Endothelial cell of umbilical vein (primary cell): ENCODE data around the gene ZC4H2. TPM values are rescaled to one million over a fixed set of nuclear protein-coding genes. Genes with fewer than 3 reads are reported as not detected.

Experiments used
- BruUV-seq: library from RNA; stranded (reverse); fragments of 400-500 nt; replicated peaks from 2 replicates; lab custom pipeline; 2021; lab: Mats Ljungman, UMichigan
- CTCF ChIA-PET: fragments of 300-600, 350-600 bp; sonication (Branson Sonifier 250); formaldehyde crosslinking; loops from one replicate; lab custom pipeline; 2021; ENCODE audit warnings: antibody characterized with exemption, inconsistent platforms; lab: Charles Lee
- POLR2A ChIA-PET: fragments of 300-600, 350-600 bp; sonication (Branson Sonifier 250); formaldehyde crosslinking; loops from one replicate; lab custom pipeline; 2021; ENCODE audit warnings: antibody characterized with exemption, inconsistent platforms; lab: Charles Lee
- DNase-seq: peaks from one replicate; pipeline ENCODE4 v3.0.0-alpha.2; 2011; ENCODE audit warnings: low read depth, low spot score
- FAIRE-seq: peaks from 2 replicates; lab custom pipeline; 2011; peaks lifted over from hg19 to GRCh38; lab: Jason Lieb, UNC
- H2AFZ ChIP-seq: 2 replicates; pipeline ENCODE4 v1.6.0; 2012; ENCODE audit warnings: low read depth, low read length, control low read depth, inconsistent platforms
- H3K27ac ChIP-seq: 2 replicates; pipeline ENCODE4 v1.5.1; 2011; ENCODE audit warnings: low read depth, mild to moderate bottlenecking, control low read depth, low read length, moderate library complexity; ENCODE audit not compliant: insufficient read depth
- H3K27me3 ChIP-seq, 2 experiments: 2 replicates each; pipeline versions ENCODE4 v1.6.0 to v1.6.1; 2011; ENCODE audit warnings: low read length in 2 of 2, mixed read lengths in 1 of 2; ENCODE audit not compliant: control insufficient read depth in 2 of 2, insufficient read depth in 2 of 2
- H3K36me3 ChIP-seq, 2 experiments: 2 replicates in 1 of 2; 3 replicates in 1 of 2; pipeline ENCODE4 v1.5.1; 2011; ENCODE audit warnings: low read length in 2 of 2, mild to moderate bottlenecking in 1 of 2, moderate library complexity in 1 of 2; ENCODE audit not compliant: control insufficient read depth in 2 of 2, insufficient read depth in 2 of 2; ENCODE audit errors: extremely low read depth in 1 of 2
- H3K4me1 ChIP-seq: 3 replicates; pipeline ENCODE4 v1.5.1; 2011; ENCODE audit warnings: mild to moderate bottlenecking, low read length; ENCODE audit not compliant: control insufficient read depth, insufficient read depth; ENCODE audit errors: extremely low read depth
- H3K4me2 ChIP-seq: 2 replicates; pipeline ENCODE4 v1.6.1; 2011; ENCODE audit warnings: low read length, control low read depth, mixed read lengths; ENCODE audit not compliant: insufficient read depth
- H3K4me3 ChIP-seq, 3 experiments: fragments of 200-600 bp in 1 of 3; sonication (generic), shearing (Covaris generic) in 1 of 3; replicated peaks in 1 of 3; 2 replicates each; pipeline ENCODE4 v1.5.1; 2011 to 2016; ENCODE audit warnings: control low read depth in 3 of 3, low read length in 3 of 3, mild to moderate bottlenecking in 2 of 3, inconsistent platforms in 1 of 3, low read depth in 1 of 3, moderate library complexity in 1 of 3; ENCODE audit not compliant: insufficient read depth in 1 of 3
- H3K79me2 ChIP-seq: 2 replicates; pipeline ENCODE4 v1.6.0; 2012; ENCODE audit warnings: low read length, inconsistent platforms; ENCODE audit not compliant: control insufficient read depth, insufficient read depth
- H3K9ac ChIP-seq: replicated peaks from 2 replicates; pipeline ENCODE3; 2011; ENCODE audit warnings: low read length, control low read depth; ENCODE audit not compliant: insufficient read depth; ENCODE audit errors: extremely low read depth
- H3K9me1 ChIP-seq: replicated peaks from 3 replicates; pipeline ENCODE4 v1.6.0; 2011; ENCODE audit warnings: mild to moderate bottlenecking, low read length; ENCODE audit not compliant: control insufficient read depth, insufficient read depth; ENCODE audit errors: extremely low read depth
- H3K9me3 ChIP-seq: replicated peaks from 2 replicates; pipeline ENCODE4 v1.5.1; 2012; ENCODE audit warnings: low read length, inconsistent platforms; ENCODE audit not compliant: control insufficient read depth, insufficient read depth
- H4K20me1 ChIP-seq: replicated peaks from 2 replicates; pipeline ENCODE3; 2011; ENCODE audit warnings: mild to moderate bottlenecking, low read length; ENCODE audit not compliant: control insufficient read depth, insufficient read depth; ENCODE audit errors: extremely low read depth
- EZH2 ChIP-seq: IDR thresholded peaks from 2 replicates; pipeline ENCODE4 v1.6.1; 2012; ENCODE audit warnings: borderline replicate concordance, low read depth, mild to moderate bottlenecking, moderate library complexity, low read length, inconsistent platforms; ENCODE audit not compliant: severe bottlenecking
- FOS ChIP-seq: IDR thresholded peaks from 2 replicates; pipeline ENCODE4 v1.6.1; 2011; ENCODE audit warnings: mild to moderate bottlenecking, low read length, moderate library complexity, borderline replicate concordance; ENCODE audit not compliant: insufficient read depth
- GATA2 ChIP-seq: IDR thresholded peaks from 2 replicates; pipeline ENCODE4 v1.7.0; 2011; ENCODE audit warnings: low read depth, mild to moderate bottlenecking, moderate library complexity, mixed read lengths, low read length; ENCODE audit not compliant: insufficient read length, insufficient read depth
- JUN ChIP-seq: IDR thresholded peaks from 2 replicates; pipeline ENCODE4 v1.6.1; 2011; ENCODE audit warnings: borderline replicate concordance, low read depth; ENCODE audit not compliant: insufficient read length, insufficient read depth
- MYC ChIP-seq: IDR thresholded peaks from one replicate; pipeline ENCODE4 v1.6.1; 2011; ENCODE audit warnings: mild to moderate bottlenecking, low read depth, low read length
- POLR2A ChIP-seq: IDR thresholded peaks from 2 replicates; pipeline ENCODE4 v1.6.1; 2012; ENCODE audit warnings: low read depth, mild to moderate bottlenecking, control low read depth, low read length
- POLR2AphosphoS5 ChIP-seq: IDR thresholded peaks from 2 replicates; pipeline ENCODE4 v1.6.1; 2012; ENCODE audit warnings: low read depth, mild to moderate bottlenecking, control low read depth, low read length, moderate library complexity; ENCODE audit not compliant: insufficient read depth
- dilution Hi-C: fragments of 300-500 bp; cut with MboI; formaldehyde crosslinking; loops from one replicate; pipeline ENCODE4 v1.15.0; 2019; ENCODE audit warnings: low sequenced_read_pairs; ENCODE audit not compliant: extremely low pct_ligation_motif_present
- intact Hi-C: fragments of 100-400 bp; cut with micrococcal nuclease; formaldehyde crosslinking; loops from one replicate; pipeline ENCODE4 v1.10.0; 2022
- polyA plus RNA-seq, 4 experiments: library from polyadenylated mRNA; depleted of rRNA in 3 of 4; stranded (reverse) in 3 of 4; unstranded in 1 of 4; fragments of >200 nt; gene quantifications; 2 replicates each; pipeline versions ENCODE4 v1.2.1 to v1.2.3, GENCODE V29; 2011 to 2012; ENCODE audit warnings: missing spikeins in 1 of 4
- total RNA-seq: library from RNA; stranded (reverse); gene quantifications from 2 replicates; pipeline ENCODE4 v1.2.3, GENCODE V29; 2021
- TF ChIP-seq, protein P1 (sequence below): IDR thresholded peaks from 2 replicates; pipeline ENCODE4 v1.6.1; 2011; ENCODE audit not compliant: insufficient read depth, insufficient read length
- TF ChIP-seq, protein P2 (sequence below), 2 donors: IDR thresholded peaks; 1 replicate in 1 of 2; 2 replicates in 1 of 2; pipeline ENCODE4 v1.5.1; 2011; ENCODE audit warnings: low read length in 2 of 2, mild to moderate bottlenecking in 2 of 2, moderate library complexity in 2 of 2, control low read depth in 1 of 2, inconsistent platforms in 1 of 2, low read depth in 1 of 2; ENCODE audit not compliant: insufficient read depth in 1 of 2; ENCODE audit errors: extremely low read depth in 1 of 2

The ZC4H2 gene
- total and polyA plus RNA-seq, 2 donors (not counting 3 experiments of a cell fraction or from before 2014, with no cell fraction given): 12.8 TPM

DNA sequence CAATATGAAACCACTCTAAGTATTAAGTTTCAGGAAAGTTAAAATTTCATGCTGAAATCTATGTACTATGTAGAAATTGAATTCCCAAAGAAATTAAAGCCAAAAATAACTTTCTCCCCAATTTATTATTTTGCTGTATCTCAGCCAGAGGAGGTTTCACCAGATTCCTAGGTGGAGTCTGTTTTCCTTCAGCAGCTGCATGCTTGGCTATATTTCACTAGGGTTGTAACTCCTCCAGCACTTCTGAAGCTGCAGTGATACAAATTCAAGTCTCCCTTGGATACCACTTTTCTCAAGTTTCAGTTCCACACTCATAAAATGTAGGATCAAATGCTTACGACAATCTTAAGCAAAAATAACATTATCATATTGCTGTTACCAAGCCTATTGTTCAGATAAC, 41.2 kb upstream of the ZC4H2 start:
- BruUV-seq: no TSS peak
- intact Hi-C loops (no loop called here), dilution Hi-C loops (no loop called here)
- ChIA-PET POLR2A (no interaction called here), CTCF (no interaction called here)
- Histone ChIP-seq H3K4me1 (no peaks in the 10 kb centered on the region), H3K27ac (no peak overlapping the region), H2AFZ (no peak overlapping the region), H3K27me3 (no peaks in the 10 kb centered on the region), H3K9ac (no peak overlapping the region), H3K9me1 (no peaks in the 10 kb centered on the region), H3K36me3 (no peaks in the 10 kb centered on the region), H4K20me1 (no peaks in the 10 kb centered on the region), H3K9me3 (no peaks in the 10 kb centered on the region), H3K79me2 (no peaks in the 10 kb centered on the region), H3K4me2 (no peak overlapping the region), H3K4me3 (no peak overlapping the region)
- FAIRE-seq (no peak), DNase-seq (no peak)
- no peak for TF ChIP-seq POLR2A
- TF ChIP-seq GATA2: no peak
- TF ChIP-seq JUN: no peak
- TF ChIP-seq MYC: no peak
- TF ChIP-seq, protein P1, sequence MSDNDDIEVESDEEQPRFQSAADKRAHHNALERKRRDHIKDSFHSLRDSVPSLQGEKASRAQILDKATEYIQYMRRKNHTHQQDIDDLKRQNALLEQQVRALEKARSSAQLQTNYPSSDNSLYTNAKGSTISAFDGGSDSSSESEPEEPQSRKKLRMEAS: no peak
- no peak for TF ChIP-seq FOS
- TF ChIP-seq, protein P2, sequence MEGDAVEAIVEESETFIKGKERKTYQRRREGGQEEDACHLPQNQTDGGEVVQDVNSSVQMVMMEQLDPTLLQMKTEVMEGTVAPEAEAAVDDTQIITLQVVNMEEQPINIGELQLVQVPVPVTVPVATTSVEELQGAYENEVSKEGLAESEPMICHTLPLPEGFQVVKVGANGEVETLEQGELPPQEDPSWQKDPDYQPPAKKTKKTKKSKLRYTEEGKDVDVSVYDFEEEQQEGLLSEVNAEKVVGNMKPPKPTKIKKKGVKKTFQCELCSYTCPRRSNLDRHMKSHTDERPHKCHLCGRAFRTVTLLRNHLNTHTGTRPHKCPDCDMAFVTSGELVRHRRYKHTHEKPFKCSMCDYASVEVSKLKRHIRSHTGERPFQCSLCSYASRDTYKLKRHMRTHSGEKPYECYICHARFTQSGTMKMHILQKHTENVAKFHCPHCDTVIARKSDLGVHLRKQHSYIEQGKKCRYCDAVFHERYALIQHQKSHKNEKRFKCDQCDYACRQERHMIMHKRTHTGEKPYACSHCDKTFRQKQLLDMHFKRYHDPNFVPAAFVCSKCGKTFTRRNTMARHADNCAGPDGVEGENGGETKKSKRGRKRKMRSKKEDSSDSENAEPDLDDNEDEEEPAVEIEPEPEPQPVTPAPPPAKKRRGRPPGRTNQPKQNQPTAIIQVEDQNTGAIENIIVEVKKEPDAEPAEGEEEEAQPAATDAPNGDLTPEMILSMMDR (IDR thresholded peaks at IDR 0.05; ENCODE audit: extremely low read depth in 1 of 2, insufficient read depth in 1 of 2, low read depth in 1 of 2, low read length in 2 of 2): no peak
- TF ChIP-seq POLR2AphosphoS5: no peak
- no peak for TF ChIP-seq EZH2
